ENCODE results near the gene LLGL2.

DNA sequence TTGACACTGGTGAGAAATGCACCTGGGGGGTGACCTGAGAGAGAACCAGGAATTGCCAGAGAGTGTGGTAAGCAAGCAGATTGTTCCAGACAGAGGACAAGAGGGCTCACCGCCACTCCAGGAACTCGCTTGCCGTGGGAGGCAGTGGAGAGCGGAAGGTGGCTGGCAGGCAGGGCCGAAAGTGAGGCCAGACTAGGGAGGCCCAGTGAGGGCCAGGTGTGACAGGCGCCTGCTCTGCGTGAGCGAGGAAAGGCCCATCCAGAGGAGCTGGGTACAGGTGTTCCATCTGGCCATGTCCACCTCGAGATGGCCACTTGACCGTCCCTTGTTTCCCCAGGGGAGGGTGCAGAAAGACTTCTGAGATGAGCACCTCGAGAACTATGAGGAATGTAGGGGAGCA, 50.2 kb downstream of the LLGL2 start:
- TF ChIP-seq, protein P1, sequence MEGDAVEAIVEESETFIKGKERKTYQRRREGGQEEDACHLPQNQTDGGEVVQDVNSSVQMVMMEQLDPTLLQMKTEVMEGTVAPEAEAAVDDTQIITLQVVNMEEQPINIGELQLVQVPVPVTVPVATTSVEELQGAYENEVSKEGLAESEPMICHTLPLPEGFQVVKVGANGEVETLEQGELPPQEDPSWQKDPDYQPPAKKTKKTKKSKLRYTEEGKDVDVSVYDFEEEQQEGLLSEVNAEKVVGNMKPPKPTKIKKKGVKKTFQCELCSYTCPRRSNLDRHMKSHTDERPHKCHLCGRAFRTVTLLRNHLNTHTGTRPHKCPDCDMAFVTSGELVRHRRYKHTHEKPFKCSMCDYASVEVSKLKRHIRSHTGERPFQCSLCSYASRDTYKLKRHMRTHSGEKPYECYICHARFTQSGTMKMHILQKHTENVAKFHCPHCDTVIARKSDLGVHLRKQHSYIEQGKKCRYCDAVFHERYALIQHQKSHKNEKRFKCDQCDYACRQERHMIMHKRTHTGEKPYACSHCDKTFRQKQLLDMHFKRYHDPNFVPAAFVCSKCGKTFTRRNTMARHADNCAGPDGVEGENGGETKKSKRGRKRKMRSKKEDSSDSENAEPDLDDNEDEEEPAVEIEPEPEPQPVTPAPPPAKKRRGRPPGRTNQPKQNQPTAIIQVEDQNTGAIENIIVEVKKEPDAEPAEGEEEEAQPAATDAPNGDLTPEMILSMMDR (conservative IDR thresholded peaks at IDR 0.05) = no peak
- TF ChIP-seq ZFX (IDR thresholded peaks at IDR 0.05) = no peak
